Activated CD8-positive, alpha-beta memory T cell treated with anti-CD3 and anti-CD28 coated beads, Interleukin-2, amount 10 ng/mL, durations not matched to agents 7 days and 5 days (primary cell): ENCODE results near the gene SORCS2. TPM values are rescaled to one million over a fixed set of nuclear protein-coding genes. Genes with fewer than 3 reads are reported as not detected.

Source experiments
- ATAC-seq: fragments of 150-1000 bp; cut with Tn5 transposase; one replicate; pipeline ENCODE4 v1.10.0; 2021; ENCODE audit warnings: moderate library complexity
- CTCF ChIA-PET: fragments of 350-600 bp; sonication (Branson Sonifier 250); formaldehyde crosslinking; loops from one replicate; lab custom pipeline; 2021; ENCODE audit warnings: antibody characterized with exemption; lab: Charles Lee
- DNase-seq: peaks from one replicate; pipeline ENCODE4 v3.0.0-alpha.2; 2020
- H3K27ac Mint-ChIP-seq: one replicate; pipeline ENCODE4 v1.8.0; 2021; ENCODE audit warnings: mild to moderate bottlenecking, mixed read lengths
- H3K27me3 Mint-ChIP-seq: one replicate; pipeline ENCODE4 v1.8.0; 2021; ENCODE audit warnings: mixed read lengths
- H3K36me3 Mint-ChIP-seq: one replicate; pipeline ENCODE4 v1.8.0; 2021; ENCODE audit warnings: mild to moderate bottlenecking, mixed read lengths
- H3K4me1 Mint-ChIP-seq: one replicate; pipeline ENCODE4 v1.8.0; 2021; ENCODE audit warnings: mixed read lengths
- H3K4me3 Mint-ChIP-seq: one replicate; pipeline ENCODE4 v1.8.0; 2021; ENCODE audit warnings: mild to moderate bottlenecking, moderate library complexity, mixed read lengths
- H3K9me3 Mint-ChIP-seq: one replicate; pipeline ENCODE4 v1.8.0; 2022; ENCODE audit warnings: low read depth, mixed read lengths
- total RNA-seq, 2 experiments: library from RNA; stranded (reverse); gene quantifications; one replicate each; pipeline ENCODE4 v1.2.3, GENCODE V29; 2021

The SORCS2 gene
- total RNA-seq, 2 experiments from 2014 or later = 0.05 to 0.06 TPM

DNA sequence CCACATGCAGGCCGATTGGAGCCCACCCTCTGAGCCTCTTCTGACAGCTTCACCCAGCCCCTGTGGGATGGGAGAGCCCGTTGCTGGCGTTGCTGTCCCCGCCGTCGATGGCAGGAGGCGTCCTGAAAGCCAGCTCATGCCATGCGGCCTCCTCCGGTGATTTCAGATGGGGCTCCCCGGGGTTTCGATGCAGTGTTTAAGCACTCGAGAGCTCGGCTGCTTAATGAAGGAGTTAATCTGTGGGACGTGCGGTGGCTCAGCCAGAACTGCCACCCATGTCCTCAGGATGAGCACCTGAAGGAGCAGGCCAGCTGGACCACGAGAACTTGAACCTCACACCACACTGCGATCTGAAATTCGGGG, 95.6 kb downstream of the SORCS2 start:
- no peaks in the 10 kb centered on the region for H3K36me3 Mint-ChIP-seq
- H3K4me1 Mint-ChIP-seq = no peaks in the 10 kb centered on the region
- peaks cover 3% of the 10 kb centered on the region for H3K27me3 Mint-ChIP-seq
- ATAC-seq (no peak), DNase-seq (no peak)
- H3K27ac Mint-ChIP-seq = no peak overlapping the region
- H3K4me3 Mint-ChIP-seq = no peak overlapping the region
- CTCF ChIA-PET = no interaction called here
- H3K9me3 Mint-ChIP-seq = no peaks in the 10 kb centered on the region

DNA sequence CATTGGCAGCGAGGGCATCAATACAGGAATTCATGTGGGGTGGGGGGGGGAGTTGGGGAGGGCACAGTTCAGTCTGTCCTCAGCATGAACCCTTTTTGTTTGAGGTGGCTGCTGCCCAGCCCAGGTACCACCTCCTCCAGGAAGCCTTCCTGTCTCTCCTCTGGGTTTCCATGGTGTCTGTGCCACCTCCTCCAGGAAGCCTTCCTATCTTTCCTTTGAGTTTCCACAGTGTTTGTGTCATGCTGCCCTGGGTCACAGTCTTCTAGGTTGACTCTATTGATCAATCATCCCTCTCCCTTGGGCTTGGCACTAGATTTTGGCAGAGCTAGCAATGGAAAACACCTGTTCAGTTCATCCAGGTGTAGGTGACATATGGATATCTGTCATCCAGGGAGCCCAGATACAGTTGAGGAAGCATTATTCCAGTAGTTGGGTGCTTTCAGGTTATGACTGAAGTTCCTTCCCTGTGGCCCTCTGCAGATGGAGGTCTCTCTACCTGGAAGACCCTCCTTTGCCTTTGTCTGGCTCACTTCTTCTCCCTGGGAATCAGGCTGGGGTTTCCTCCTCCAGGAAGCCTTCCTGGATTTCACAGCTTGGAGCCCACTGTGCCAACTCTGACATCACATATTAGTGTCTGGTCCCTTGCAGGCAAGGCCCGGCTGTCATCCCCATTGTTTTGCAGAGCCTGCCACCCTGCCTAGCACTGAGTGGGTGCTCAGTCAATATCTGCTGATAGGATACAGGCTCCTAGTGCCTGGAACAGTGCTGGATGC, 96.6 kb downstream of the SORCS2 start:
- Mint-ChIP-seq H3K27ac (no peak overlapping the region), H3K9me3 (no peaks in the 10 kb centered on the region), H3K36me3 (no peaks in the 10 kb centered on the region), H3K4me3 (no peak overlapping the region), H3K27me3 (peaks cover 3% of the 10 kb centered on the region), H3K4me1 (no peaks in the 10 kb centered on the region)
- DNase-seq = no peak
- no peak for ATAC-seq
- CTCF ChIA-PET = no interaction called here

DNA sequence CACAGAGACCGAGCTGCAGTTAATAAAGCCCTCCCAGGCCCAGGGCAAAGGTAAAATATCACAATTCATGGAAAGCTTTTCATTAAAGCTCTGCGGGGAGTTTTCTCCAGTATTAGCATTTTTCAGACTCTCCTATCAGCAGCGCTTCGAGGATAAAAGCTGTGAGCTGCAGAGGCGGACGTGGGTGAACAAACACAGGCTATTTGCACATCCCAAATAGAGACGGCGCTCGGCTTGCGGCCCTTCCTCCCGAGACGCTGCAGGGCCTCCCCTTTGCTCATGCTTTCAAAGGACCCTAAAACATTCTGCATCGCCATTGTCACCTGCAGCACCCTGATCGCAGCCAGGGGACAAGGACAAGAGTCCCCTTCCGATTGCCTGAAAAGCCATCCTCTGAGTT, 97.3 kb downstream of the SORCS2 start:
- Mint-ChIP-seq H3K36me3 (no peaks in the 10 kb centered on the region), H3K9me3 (no peaks in the 10 kb centered on the region), H3K4me1 (no peaks in the 10 kb centered on the region), H3K27me3 (peaks cover 2% of the 10 kb centered on the region), H3K4me3 (no peak overlapping the region), H3K27ac (no peak overlapping the region)
- CTCF ChIA-PET = no interaction called here
- ATAC-seq (no peak), DNase-seq (no peak)

DNA sequence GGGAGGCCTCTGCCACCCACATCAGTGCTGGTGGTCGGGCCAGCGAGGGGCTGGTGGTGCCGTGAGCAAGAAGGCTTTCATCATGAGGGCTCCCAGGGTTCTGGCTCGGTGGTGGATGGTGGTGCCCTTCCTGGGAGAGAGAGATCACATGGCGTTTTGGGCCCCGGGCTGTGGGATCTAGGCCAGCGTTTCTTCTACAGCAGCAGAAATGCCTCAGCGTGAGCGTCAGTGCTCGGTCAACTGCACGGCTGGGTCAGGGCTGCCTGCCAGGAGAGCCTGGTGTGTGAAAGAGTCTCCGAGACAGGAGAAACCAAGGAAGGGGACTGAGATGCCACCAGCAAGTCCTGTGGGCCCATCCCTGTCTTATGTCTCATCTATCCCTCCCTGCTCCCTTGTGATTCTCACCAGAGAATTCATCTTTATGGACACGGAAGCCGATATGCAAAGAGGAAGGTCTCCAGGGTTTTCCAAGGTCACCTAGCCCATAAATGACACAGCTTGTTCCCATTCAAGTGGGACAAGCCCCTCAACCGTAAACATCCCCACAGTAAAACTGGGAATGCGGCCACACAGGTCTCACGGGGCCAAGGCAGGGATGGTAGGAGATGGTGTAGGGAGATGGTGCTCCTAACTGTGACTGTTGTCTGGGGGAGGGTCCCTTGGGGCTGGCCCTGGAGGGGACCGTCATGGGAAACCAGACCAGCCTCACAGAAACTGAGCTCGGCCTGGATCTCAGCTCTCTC, 99.2 kb downstream of the SORCS2 start:
- Mint-ChIP-seq H3K9me3 (no peaks in the 10 kb centered on the region), H3K27me3 (no peaks in the 10 kb centered on the region), H3K36me3 (no peaks in the 10 kb centered on the region), H3K27ac (no peak overlapping the region), H3K4me3 (no peak overlapping the region), H3K4me1 (no peaks in the 10 kb centered on the region)
- CTCF ChIA-PET = no interaction called here
- no peak for DNase-seq
- no peak for ATAC-seq

DNA sequence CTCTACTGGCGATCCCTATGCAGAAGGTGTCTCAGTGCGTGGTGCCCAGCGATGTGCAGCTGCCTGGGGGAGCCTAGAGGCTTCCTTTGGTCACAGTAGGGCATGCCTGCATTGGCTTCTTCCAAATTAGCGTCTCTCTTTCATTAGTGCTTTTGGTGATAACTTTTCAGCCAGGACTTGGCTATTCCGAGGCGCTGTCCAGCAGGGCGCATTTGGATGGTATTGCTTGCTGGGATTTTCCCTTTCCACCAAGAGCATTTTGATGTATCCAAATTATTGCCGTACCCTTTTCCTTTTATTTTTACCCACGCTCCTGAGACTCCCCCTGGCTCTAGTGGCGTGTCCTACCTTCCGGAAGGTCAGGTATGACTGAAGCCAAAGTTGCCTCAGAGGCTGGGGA, 101.4 kb downstream of the SORCS2 start:
- no peak for ATAC-seq

DNA sequence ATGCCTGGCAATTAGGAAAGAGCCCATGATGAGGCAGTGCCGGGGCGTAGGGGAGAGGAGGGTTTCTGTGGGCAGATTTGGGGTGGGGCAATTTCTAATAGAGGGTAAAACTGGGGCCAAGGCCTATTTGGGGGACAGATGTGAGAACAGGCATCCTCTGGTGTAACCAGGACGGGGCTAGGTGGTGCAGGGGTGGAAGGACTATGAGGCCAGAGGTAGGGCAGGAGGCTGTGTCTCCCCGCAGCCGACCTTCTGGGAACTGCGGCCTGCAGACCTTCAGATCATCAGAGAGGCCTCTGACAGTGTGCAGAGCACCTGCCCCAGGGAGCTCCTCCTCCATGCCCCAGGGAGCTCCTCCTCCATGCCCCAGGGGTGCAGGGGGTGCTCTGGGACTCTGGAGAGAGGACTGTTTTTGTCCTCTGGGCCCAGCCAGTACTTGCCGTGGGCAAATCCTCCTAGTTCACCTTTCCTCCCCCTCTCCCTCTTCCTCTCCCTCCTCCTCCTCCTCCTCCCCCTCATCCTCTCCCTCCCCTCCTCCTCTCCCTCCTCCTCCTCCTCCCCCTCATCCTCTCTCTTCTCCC, 101.9 kb downstream of the SORCS2 start:
- Mint-ChIP-seq H3K4me1 (no peaks in the 10 kb centered on the region), H3K36me3 (no peaks in the 10 kb centered on the region), H3K27me3 (peaks cover 1% of the 10 kb centered on the region), H3K4me3 (no peak overlapping the region), H3K27ac (no peak overlapping the region), H3K9me3 (no peaks in the 10 kb centered on the region)
- CTCF ChIA-PET = no interaction called here
- ATAC-seq = peak; percentile 54
- no peak for DNase-seq

More for the DNA sequence above, 101.4 kb downstream of the SORCS2 start:
- CTCF ChIA-PET = no interaction called here
- no peak for DNase-seq
- Mint-ChIP-seq H3K36me3 (no peaks in the 10 kb centered on the region), H3K4me3 (no peak overlapping the region), H3K27ac (no peak overlapping the region), H3K9me3 (no peaks in the 10 kb centered on the region), H3K27me3 (no peaks in the 10 kb centered on the region), H3K4me1 (no peaks in the 10 kb centered on the region)

DNA sequence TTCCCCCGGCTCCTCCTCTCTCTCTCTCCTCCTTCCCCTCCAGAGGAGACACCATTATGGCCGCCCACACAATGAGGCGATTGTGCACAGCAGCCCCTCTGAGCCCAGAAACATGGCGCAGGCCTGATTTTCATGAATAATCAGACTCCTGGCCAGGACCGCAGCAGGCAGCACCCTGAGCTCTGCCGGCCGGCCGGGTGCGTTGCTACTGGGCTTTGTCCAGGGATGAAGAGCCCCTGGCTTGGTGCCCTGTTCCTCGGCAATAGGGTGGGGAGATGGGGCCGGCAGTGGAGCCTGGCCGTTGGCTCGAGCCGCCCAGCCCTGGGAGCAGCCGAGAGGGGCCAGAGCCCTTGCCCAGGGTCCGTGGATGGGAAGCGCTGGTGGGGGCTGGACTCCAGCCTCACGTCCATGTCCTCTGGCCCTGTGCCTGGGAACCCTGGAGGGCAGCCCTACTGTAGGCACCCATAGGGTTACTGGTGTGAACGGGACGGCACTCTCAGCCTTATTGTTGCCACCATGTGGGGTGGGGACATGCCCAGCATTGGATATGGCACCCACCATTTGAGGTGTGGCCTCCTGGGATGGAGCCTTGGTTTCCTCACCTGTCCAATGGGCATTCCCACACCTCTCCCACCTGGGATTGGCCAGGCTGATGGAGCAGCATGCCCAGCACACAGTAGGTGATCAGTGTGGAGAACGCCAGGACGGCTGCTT, 103.0 kb downstream of the SORCS2 start:
- no peaks in the 10 kb centered on the region for H3K4me1 Mint-ChIP-seq
- DNase-seq (no peak), ATAC-seq (no peak)
- CTCF ChIA-PET = no interaction called here
- no peak overlapping the region for H3K27ac Mint-ChIP-seq
- no peak overlapping the region for H3K4me3 Mint-ChIP-seq
- no peaks in the 10 kb centered on the region for H3K36me3 Mint-ChIP-seq
- no peaks in the 10 kb centered on the region for H3K9me3 Mint-ChIP-seq
- H3K27me3 Mint-ChIP-seq = peaks cover 4% of the 10 kb centered on the region

DNA sequence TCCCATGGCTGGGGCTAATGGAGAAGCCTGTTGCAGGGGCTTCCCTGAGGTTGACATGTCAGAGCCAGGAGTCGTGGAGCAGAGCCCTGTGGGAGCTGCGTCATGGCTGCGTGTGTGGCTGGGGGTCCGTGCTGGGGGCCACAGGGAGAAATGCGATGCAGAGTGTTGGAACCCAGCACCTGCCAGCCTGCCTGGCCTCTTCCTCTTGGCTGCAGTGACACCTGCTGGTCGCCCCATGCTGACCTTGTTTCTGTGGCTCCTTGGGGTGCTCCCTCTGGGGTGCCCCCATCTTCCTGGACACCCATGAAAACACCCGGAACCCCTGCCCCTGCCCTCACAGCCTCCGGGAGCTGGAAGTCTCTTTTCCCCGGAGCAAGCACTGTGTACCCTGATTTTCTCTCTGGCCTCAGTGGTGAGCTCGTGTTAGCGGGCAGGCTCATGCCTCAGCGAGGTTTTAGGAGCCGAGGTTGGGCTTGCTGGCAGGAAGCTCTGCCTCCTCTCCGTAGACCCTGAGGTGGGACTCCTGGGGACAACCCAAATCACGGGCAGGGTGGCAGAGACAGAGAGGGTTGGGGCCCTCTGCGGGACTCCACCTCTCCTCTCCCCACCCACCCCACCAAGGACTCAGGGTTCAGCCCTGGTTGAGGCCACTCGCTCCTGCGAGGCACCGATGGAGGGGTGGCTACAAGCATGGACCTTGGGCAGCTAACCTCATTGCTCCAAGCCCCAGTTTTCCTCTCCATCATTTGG, 103.7 kb downstream of the SORCS2 start:
- no peak overlapping the region for H3K4me3 Mint-ChIP-seq
- no peaks in the 10 kb centered on the region for H3K36me3 Mint-ChIP-seq
- no peak overlapping the region for H3K27ac Mint-ChIP-seq
- no peaks in the 10 kb centered on the region for H3K9me3 Mint-ChIP-seq
- peaks cover 4% of the 10 kb centered on the region for H3K27me3 Mint-ChIP-seq
- CTCF ChIA-PET = no interaction called here
- no peak for ATAC-seq
- no peaks in the 10 kb centered on the region for H3K4me1 Mint-ChIP-seq
- DNase-seq = no peak

DNA sequence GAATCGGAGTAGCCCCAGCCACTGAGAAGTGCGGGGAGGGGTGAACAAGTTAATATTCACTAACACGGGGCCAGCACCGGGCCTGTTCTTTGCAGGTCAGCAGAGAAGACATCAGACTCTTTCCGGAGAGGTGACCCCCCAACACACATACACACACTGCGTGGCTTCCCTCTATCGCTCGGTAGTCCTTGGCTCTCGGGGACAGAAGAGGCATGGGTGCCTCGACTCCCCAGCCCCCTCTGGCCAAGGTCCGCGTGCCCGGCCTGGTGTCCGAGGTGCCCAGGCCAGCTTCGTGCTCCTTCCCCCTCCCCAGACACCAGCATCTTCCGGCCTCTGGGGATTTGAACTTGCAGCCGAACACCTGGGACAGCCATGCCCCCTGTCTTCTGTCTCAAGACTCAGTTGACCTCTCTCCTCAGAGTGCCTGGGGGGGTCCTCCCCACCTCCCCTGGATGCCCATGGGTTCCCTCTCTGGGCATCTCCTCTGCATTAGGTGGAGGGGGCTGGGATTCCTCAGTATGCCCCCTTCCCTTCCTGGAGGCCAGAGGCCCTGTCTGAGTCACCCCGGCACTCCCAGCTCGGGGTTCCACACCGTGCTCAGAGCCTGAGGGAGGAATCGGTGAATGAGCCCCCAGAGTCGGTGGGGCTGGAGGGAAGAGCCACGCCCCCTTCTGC, 104.5 kb downstream of the SORCS2 start:
- CTCF ChIA-PET = no interaction called here

DNA sequence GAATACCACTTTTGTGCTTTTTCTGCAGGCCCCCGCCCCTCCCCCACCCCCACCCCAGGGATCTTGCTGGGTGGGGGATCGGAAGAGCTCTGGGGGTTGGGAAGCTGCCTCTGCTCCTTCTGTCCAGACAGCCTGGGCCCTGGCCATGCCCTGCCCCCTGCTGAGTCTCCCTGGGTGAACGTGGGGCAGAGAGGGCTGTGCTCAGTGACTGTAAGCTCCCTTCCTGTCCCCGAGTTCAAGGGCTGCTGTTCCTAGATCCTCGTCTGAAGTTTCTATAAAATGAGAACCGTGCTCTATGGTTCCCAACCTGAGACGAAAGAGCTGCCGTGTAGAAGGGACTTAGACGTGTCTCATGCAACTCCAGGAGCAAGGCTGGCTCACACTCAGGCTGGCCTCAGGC, 105.0 kb downstream of the SORCS2 start:
- H3K4me1 Mint-ChIP-seq = no peaks in the 10 kb centered on the region
- CTCF ChIA-PET = no interaction called here
- H3K4me3 Mint-ChIP-seq = no peak overlapping the region
- no peaks in the 10 kb centered on the region for H3K36me3 Mint-ChIP-seq
- DNase-seq = no peak
- H3K27me3 Mint-ChIP-seq = peaks cover 4% of the 10 kb centered on the region
- H3K9me3 Mint-ChIP-seq = no peaks in the 10 kb centered on the region
- ATAC-seq = no peak
- no peak overlapping the region for H3K27ac Mint-ChIP-seq

More for the DNA sequence above, 104.5 kb downstream of the SORCS2 start:
- H3K4me1 Mint-ChIP-seq = no peaks in the 10 kb centered on the region
- ATAC-seq (no peak), DNase-seq (no peak)
- H3K36me3 Mint-ChIP-seq = no peaks in the 10 kb centered on the region
- no peaks in the 10 kb centered on the region for H3K9me3 Mint-ChIP-seq
- no peak overlapping the region for H3K4me3 Mint-ChIP-seq
- peaks cover 4% of the 10 kb centered on the region for H3K27me3 Mint-ChIP-seq
- H3K27ac Mint-ChIP-seq = no peak overlapping the region

DNA sequence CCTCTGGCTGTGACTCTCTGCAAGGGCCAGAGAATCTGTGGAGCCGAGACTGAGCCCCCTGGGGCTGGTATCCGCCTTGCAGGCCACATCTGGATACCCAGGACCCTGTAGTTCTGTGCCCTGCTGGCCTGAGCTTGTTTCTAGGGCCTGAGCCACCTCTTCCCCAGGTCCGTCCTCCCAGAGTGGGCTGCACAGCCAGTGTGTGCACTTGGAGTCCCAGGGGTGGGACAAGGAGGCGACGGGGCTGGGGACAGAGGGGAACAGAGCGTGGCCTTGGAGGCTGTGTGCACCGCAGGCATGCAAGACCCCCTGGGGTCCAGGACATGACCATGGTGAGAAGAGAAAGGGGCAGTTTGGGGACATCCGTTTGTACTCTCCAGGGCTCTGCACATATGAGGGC, 105.5 kb downstream of the SORCS2 start:
- no peak for ATAC-seq
- CTCF ChIA-PET = no interaction called here
- no peaks in the 10 kb centered on the region for H3K9me3 Mint-ChIP-seq
- no peak for DNase-seq
- H3K4me3 Mint-ChIP-seq = no peak overlapping the region
- no peaks in the 10 kb centered on the region for H3K4me1 Mint-ChIP-seq
- H3K36me3 Mint-ChIP-seq = no peaks in the 10 kb centered on the region
- peaks cover 4% of the 10 kb centered on the region for H3K27me3 Mint-ChIP-seq
- H3K27ac Mint-ChIP-seq = no peak overlapping the region

DNA sequence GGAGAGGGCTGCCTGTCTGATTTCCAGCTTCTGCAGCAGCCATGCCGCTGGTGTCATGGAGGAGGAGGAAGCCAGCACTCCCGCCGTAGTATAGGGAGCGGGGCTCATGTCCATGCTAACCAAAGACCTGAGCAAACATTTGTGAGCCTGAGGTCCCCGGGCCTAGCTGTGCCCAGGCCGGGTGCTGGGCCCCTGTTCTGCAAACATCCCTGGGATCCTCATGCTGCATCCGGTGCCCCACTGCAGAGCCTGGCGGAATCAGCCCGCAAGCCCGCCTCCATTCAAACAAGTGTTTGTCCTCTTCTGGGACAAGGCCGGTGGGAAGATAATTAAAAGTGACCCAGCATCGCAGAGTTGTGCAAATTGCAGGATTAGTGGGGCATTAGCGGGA, 106.3 kb downstream of the SORCS2 start:
- Mint-ChIP-seq H3K27me3 (peaks cover 4% of the 10 kb centered on the region), H3K36me3 (no peaks in the 10 kb centered on the region), H3K4me1 (no peaks in the 10 kb centered on the region), H3K4me3 (no peak overlapping the region), H3K27ac (no peak overlapping the region), H3K9me3 (no peaks in the 10 kb centered on the region)
- ATAC-seq (no peak), DNase-seq (no peak)
- CTCF ChIA-PET = no interaction called here
